T-helper 2 cell treated with Interferon-gamma antibody and Interleukin-4, amounts not matched to agents 100 ng/mL and 5 ng/mL, for 36 hours (primary cell): ENCODE data around the gene CEP192. TPM values are rescaled to one million over a fixed set of nuclear protein-coding genes. Genes with fewer than 3 reads are reported as not detected.
"Not testable (repeated sequence)": the region's sequence is repeated elsewhere in the genome, so short reads cannot be mapped to it uniquely, and the experiment has no call there.

Source experiments
- intact Hi-C: fragments of 100-400 bp; cut with micrococcal nuclease; formaldehyde crosslinking; loops from one replicate; pipeline ENCODE4 v1.15.1; 2023
- total RNA-seq: library from RNA; stranded (reverse); gene quantifications from 2 replicates; pipeline ENCODE4 v1.2.3, GENCODE V29; 2022

Gene CEP192
- total RNA-seq, 1 donor from 2014 or later, result 50.1 TPM

GRCh38 chr18:12991821-12992179, 638 bp downstream of the CEP192 start:
- intact Hi-C loops, result loop anchor here (1.0 to 5.0 kb wide), 7 partner anchors 43 to 735 kb away; partner anchors contain the start of genes AFG3L2, CEP76, FAM210A and PSMG2

DNA sequence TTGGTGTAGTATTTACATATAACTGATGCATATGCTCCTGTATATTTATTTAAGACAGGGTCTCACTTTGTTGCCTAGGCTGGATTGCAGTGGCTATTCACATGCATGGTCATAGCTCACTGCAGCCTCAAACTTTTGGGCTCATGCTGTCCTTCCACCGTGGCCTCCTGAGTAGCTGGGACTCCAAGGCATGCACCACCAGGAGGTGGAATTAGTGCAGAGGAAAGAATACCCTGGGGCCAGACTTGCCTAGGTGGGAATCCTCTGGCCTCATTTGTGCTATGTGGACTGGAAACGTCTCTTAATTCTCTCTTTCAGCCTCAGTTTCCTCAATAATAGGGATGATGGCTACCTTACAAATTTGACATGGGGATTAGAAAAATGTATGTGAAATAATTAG, 2.3 kb downstream of the CEP192 start:
- intact Hi-C loops, result loop anchor here (5.0 kb wide), 1 partner anchor 164 kb away; no protein-coding TSS in a partner anchor

GRCh38 chr18:12995424-12995823, 4.3 kb downstream of the CEP192 start:
- intact Hi-C loops, result no loop called here

DNA sequence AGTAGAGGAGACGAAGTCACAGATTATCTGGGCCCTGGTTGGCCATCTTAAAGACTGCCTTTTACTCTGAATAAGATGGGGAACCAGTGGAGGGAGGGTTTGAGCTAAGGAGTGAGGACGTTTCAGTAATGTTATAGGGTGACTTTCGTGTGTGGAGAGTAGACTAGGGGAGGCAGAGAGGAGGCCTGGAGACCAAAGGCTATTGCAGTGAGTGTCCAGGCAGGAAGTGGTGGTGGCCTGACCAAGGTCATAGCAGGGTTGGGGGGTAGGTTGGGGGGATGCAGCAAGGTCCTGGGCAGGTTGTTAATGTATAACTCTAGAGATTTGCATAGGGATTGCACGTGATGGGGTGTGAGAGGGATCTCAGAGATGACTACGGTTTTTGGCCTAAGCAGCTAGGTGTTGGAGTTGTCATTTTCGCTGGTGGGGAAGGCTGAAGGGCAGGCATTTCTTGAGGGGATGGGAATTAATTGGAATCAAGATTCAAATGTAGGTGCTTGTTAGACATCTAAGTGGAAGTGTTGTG, 4.9 kb downstream of the CEP192 start:
- intact Hi-C loops, result no loop called here

DNA sequence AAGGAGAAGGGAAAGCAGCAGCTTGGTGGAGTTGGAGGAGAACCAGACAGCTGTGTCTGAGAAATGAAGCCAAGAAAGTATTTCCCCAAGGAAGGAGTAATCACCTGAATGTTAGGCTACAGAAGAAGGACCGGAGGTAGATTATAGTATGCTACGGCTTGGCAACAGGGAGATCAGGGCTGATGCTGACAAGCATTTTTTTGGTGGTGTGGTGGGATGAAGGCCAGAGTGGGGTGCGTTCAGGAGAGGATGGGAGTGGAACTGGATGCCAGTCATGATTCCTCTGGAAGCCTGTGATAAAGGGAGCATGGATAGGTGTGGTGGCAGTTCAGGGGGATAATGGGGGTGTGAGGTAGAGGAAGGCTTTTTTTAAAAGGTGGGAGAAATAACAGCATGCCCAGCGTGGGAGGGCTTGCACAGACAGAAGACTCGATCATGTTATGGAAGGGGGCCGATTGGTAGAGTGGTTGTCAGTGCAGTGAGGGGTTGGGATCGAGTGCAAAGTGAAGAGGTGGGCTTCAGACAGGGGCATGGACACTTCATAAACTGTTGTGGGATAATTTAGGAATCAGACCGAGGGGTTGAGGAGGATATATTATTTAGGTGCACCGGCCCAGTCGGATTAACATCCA, 5.6 kb downstream of the CEP192 start:
- intact Hi-C loops, result no loop called here

DNA sequence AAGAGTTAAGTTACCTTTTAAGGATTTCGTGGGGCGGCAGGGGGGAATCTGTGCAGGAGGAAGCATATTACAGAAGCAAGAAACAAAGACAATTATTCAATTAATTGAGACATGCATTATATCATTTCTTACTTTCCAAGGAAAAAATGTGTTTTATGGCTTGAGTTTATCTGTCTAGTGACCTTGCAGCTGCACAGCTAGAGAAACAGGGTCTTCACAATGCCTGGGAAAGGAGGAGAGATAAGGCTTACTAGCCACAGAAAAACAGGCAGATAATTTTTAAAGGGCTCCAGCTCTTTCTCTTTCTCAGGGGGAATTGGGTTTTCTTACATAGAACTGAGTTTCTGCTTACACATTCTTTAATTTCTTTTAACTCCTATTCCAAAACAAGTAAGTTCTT, 6.2 kb downstream of the CEP192 start:
- intact Hi-C loops, result not testable (repeated sequence)

- intact Hi-C loops, result no loop called here
These were observed 7.3 kb downstream of the CEP192 start for GRCh38 chr18:12998332-12999060.

- intact Hi-C loops, result no loop called here
These were observed 12.3 kb downstream of the CEP192 start for GRCh38 chr18:13003466-13003896.

DNA sequence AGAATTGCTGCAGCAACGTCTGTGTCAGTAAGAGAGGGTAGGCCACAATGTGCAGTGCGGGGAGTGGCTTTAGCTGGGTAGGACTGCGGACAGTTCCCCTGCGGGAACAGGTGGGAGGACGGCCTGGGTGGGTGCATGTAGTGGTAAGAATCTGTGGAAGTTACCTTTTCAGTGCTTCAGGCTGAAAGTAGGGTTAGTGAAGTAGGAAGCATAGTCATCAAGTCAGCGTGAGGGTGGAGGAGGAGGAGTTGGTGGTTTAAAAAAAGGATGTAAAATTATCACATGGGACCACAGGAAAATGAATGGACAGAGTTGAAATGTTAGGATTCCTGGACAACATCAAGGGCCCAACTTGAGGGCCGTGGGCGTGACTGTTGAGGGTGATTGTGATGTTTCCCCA, 13.2 kb downstream of the CEP192 start:
- intact Hi-C loops, result no loop called here

DNA sequence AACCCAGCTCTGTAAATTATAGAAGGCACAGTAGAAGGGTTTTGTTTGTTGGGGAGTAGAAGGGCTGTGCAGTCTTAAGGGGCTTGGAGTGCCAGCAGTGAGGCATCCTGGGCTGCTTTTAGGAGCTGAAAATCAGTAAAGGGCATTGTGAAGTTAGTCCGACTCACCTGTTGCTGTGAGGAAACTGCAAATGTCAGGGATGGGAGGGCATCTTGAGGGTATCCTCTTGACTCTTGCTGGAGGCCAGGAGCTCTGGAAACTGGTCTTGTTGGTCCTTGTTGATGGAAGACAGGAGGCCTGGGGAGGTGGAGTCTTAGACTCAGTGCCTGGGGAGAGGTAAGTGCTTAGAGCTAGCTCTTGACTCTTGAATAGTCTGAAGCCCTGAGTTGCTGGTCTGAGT, 14.1 kb downstream of the CEP192 start:
- intact Hi-C loops, result no loop called here

- intact Hi-C loops, result no loop called here
These were observed 15.5 kb downstream of the CEP192 start for GRCh38 chr18:13006531-13007247.

GRCh38 chr18:13007248-13007560, 16.0 kb downstream of the CEP192 start:
- intact Hi-C loops, result no loop called here

GRCh38 chr18:13011719-13012118, 20.6 kb downstream of the CEP192 start:
- intact Hi-C loops, result no loop called here

DNA sequence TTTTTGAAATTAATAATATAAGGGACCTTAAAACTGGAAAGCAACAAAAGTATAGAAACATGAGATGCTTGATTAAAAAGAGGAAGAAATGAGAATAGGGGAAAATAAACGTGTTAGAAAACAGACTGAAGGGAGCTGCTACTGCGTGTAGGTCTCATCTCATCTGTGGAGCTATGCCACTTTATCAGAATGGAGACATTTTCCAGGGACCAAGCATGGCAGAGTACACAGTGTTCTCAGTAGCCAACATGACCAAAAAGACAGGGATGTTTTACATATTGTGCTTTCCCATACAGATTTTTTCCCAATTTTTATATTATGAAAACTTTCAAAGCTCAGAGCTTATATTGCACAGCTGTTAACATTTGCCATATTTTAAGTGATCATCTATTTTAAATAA, 23.1 kb downstream of the CEP192 start:
- intact Hi-C loops, result no loop called here

- intact Hi-C loops, result no loop called here
These were observed 23.7 kb downstream of the CEP192 start for GRCh38 chr18:13014818-13015217.

- intact Hi-C loops, result no loop called here
These were observed 26.2 kb downstream of the CEP192 start for GRCh38 chr18:13017247-13017875.

DNA sequence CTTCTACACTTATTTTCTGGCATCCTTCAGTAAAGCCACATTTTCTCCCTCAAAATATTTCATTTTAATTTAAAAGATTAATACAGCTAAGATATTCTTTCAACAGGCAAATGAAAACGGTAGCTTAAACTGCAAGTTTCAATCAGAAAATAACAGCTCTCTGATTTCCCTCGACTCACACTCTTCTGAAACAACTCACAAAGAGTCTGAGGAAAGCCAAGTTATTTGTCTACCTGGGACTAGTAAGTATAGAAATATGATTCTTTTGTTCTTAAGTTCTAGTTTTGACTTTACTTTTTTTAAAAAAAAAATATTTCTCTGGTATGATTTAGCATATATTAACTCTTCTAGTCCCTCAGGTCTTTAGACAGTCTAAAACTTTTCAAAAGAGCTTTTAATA, 27.2 kb downstream of the CEP192 start:
- intact Hi-C loops, result no loop called here

DNA sequence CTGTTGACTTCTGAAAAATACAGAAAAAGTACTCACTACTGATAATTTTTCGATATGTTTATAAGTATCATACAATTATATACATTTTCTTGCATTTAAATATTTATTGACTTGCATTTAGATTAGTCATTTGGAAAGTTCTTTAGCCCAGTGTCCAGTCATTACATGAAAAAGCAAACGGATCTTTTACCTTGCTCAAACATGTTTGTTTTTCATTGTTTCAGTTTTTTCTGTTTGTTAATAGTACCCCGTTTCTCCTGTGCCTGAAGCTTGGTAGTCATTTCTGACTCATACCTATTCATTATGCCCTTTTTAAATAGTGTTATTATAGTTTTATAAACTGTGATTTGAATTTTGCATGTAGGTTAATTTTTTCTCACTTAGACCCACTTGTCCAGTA, 28.1 kb downstream of the CEP192 start:
- intact Hi-C loops, result no loop called here

DNA sequence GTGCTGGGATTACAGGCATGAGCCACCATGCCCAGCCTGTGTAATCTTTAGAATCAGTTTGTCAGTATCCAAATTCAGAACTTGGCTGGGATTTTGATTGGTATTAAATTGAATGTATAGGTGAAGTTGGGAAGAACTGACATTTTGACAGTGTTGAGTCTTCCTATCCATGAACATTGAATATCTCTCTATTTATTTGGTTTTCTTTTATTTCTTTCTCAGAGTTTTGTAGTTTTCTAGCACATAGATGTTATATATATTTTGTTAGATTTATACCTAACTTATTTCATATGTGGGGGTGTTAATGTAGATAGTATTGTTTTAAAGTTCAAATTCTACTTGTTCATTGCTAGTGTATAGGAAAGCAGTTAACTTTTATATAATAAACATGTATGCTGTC, 31.5 kb downstream of the CEP192 start:
- intact Hi-C loops, result no loop called here

GRCh38 chr18:13025233-13025632, 34.1 kb downstream of the CEP192 start:
- intact Hi-C loops, result no loop called here

- intact Hi-C loops, result no loop called here
These were observed 35.6 kb downstream of the CEP192 start for GRCh38 chr18:13026583-13027270.
